Measurements from ENCODE around the gene SDK2. TPM values are rescaled to one million over a fixed set of nuclear protein-coding genes. Genes with fewer than 3 reads are reported as not detected.
A peak's percentile ranks its signal among the peaks of the same experiment; 100 is the strongest.

The SDK2 gene
- total RNA-seq, 1 donor = under 0.01 TPM

DNA sequence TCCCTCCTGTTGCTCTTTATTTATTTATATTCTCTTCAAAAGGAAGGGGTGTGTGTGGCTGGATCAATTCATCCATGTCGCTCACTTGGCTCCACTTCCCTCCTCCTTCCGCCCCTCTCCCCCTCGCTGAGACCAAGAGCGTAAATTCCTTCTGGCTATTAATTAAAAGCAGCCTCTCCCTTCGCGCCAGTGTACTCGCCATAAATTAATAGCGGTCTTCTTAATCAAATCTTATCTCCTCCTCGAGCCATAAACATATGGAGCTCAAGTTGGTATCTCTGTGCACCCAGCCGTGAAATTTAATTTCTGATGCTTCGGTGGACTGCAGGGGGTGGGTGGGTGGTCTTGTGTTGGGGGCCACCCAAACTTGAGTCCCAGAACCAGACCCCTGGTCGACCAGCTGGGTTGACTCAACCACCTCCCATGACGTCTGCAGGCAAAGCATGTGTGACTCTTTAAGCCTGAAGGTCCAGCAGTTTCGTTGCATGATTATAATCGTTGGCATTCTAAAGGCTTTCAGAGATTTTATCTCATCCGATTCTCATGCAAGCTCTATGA, 57.9 kb downstream of the SDK2 start:
- H3K4me3 ChIP-seq (ENCODE audit: low read depth, low read length) = no peak overlapping the region
- TF ChIP-seq, protein P1, sequence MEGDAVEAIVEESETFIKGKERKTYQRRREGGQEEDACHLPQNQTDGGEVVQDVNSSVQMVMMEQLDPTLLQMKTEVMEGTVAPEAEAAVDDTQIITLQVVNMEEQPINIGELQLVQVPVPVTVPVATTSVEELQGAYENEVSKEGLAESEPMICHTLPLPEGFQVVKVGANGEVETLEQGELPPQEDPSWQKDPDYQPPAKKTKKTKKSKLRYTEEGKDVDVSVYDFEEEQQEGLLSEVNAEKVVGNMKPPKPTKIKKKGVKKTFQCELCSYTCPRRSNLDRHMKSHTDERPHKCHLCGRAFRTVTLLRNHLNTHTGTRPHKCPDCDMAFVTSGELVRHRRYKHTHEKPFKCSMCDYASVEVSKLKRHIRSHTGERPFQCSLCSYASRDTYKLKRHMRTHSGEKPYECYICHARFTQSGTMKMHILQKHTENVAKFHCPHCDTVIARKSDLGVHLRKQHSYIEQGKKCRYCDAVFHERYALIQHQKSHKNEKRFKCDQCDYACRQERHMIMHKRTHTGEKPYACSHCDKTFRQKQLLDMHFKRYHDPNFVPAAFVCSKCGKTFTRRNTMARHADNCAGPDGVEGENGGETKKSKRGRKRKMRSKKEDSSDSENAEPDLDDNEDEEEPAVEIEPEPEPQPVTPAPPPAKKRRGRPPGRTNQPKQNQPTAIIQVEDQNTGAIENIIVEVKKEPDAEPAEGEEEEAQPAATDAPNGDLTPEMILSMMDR (IDR thresholded peaks at IDR 0.05; ENCODE audit: insufficient read depth, low read depth, low read length) = no peak
- DNase-seq (ENCODE audit: low read depth) = no peak

DNA sequence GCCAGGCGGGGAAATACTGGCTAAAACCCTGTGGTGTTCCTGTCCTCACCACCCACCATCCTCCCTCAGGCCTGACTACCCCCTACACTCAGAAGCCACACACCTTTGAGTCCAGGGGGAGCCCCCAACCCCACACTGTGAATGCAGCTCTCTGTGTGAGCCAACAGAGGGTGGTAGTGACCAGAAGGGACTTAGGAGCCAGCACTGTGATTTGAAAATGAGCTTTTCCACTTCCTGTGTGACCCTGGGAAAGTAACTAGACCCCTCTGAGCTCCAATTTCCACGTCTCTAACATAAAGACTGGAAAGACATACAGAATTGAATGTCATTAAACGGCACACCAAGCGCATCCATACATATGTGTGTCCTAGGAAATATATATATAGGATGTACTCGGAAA, 58.7 kb downstream of the SDK2 start:
- DNase-seq (ENCODE audit: low read depth) = no peak
- H3K4me3 ChIP-seq (ENCODE audit: low read depth, low read length) = no peak overlapping the region
- TF ChIP-seq, protein P1 (IDR thresholded peaks at IDR 0.05; ENCODE audit: insufficient read depth, low read depth, low read length) = peak; percentile 6

DNA sequence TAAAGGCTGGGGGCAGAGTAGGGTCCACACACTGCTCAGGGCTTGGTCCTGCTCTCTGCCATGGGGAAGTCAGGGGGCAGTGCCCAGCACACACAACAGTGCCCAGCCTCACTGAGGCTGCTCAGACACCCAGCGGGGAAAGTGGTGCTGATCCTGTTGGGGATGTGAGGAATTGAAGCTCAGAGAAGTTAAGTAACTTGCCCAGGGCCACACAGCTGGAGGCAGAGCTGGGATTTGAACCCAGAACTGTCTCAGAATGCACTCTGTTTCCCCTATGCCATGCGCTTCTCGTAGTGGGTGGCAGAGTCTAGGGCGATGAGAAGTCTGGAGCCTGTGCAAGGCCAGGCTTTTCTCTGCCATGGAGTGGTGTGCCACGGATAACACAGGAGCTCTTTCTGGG, 59.3 kb downstream of the SDK2 start:
- no peak for DNase-seq (ENCODE audit: low read depth)
- H3K4me3 ChIP-seq (ENCODE audit: low read depth, low read length) = no peak overlapping the region
- TF ChIP-seq, protein P1 (IDR thresholded peaks at IDR 0.05; ENCODE audit: insufficient read depth, low read depth, low read length) = no peak

DNA sequence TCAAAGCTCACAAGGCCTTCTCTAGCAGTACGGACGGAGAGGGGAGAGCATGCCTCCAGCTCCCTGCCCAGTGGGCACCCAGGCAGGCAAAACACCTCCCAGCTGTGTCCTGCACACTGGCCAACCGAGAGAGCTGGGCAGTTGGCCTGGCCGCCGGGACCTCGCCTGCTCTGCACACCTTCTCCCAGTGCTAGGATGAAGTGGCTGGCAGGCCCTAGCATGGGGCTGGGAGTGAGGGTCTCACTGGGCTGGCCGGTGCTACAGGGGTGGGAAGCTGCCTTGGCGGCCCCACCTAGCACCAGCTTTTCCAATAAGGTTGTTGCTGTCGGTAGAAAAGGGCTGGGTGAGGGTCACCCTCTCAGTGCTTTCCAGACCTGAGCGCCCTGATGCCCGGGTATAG, 60.2 kb downstream of the SDK2 start:
- no peak overlapping the region for H3K4me3 ChIP-seq (ENCODE audit: low read depth, low read length)
- TF ChIP-seq, protein P1 (IDR thresholded peaks at IDR 0.05; ENCODE audit: insufficient read depth, low read depth, low read length) = no peak
- DNase-seq (ENCODE audit: low read depth) = no peak

DNA sequence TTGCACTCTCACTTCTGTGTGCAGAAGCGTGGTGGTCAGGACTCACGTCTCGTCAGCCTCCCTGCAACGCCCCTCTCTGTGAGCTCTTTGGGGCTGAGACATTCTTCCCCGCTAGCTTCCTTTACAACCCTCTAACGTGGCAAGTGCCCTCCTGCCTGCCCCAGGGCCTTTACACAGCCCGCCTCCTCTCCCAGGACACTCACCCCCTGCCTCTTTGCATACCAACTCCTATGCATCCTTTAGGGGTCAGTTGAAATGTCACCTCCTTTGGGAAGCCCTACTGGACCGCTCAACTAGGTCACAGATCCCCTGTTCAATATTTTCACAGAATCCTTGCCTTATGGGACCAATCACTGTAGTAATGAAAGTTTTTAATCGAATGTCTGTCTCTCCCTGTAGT, 61.4 kb downstream of the SDK2 start:
- no peak for DNase-seq (ENCODE audit: low read depth)
- H3K4me3 ChIP-seq (ENCODE audit: low read depth, low read length) = no peak overlapping the region
- TF ChIP-seq, protein P1 (IDR thresholded peaks at IDR 0.05; ENCODE audit: insufficient read depth, low read depth, low read length) = no peak

DNA sequence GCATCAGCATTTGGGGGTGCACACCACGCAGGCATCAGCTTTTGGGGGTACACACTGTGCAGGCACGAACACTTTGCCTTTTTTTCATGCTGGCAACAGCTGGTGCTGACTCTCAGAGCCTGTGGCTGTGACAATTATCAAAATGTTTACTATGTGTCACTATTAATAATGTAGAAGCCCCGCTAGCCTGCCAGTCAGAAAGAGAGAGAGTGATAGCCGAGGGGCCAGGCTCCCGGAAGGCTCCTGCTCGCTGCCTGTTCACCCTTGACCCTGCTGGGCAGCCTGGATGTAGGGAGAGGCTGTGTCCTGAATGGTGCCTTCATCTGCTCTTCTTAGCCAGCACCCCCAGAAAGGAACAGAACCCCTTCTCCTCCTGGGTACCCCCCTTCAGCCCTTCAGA, 61.9 kb downstream of the SDK2 start:
- TF ChIP-seq, protein P1 (IDR thresholded peaks at IDR 0.05; ENCODE audit: insufficient read depth, low read depth, low read length) = no peak
- DNase-seq (ENCODE audit: low read depth) = no peak
- H3K4me3 ChIP-seq (ENCODE audit: low read depth, low read length) = no peak overlapping the region

DNA sequence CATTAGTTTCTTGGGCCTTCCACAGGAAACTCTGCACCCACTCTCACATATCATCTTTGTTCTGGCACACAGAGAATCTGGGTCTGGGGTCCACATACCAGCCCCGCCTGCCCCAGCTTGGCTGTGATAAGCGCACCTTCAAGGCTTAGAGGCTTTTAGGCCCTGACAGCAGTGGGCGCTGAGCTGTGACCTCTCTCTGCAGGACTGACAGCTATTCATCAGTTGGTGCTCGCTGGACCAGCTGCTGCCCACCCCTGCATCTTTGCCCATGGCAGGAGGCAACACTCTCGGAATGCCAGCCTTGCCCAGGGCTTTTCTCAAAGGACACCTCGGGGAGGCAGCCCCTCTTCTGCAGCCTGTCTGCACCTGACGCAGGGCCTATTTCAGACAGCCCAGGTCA, 62.9 kb downstream of the SDK2 start:
- TF ChIP-seq, protein P1 (IDR thresholded peaks at IDR 0.05; ENCODE audit: insufficient read depth, low read depth, low read length) = no peak
- DNase-seq (ENCODE audit: low read depth) = no peak
- H3K4me3 ChIP-seq (ENCODE audit: low read depth, low read length) = no peak overlapping the region
